Measurements from ENCODE around the gene CUL1. TPM values are rescaled to one million over a fixed set of nuclear protein-coding genes. Genes with fewer than 3 reads are reported as not detected.

Gene CUL1
- total RNA-seq, 2 donors from 2014 or later = 19.5 to 23.1 TPM

DNA sequence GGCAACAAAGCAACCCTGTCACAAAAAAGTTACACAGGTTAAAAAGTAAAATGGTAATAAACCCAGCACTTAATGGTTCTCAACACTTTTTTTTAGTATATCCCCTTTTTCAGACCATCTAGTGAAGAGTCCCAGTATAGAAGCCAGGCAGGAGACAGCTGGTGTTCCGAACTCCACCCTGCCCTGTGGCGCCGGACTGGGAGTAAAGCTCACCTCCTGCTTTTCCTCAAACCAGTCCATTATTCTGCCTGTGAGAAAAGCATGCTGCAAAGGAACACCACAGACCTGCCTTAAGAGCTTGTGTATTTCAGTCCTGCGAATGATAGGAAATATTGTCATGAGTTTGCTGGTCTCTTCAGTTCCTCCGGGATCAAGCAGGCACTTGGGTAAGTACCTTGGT, 104.4 kb downstream of the CUL1 start:
- intact Hi-C loops (cut with DNase I) = no loop called here
- H3K36me3 ChIP-seq (replicated peaks in 1 of 2; ENCODE audit: insufficient read depth in 1 of 2, low read depth in 2 of 2) = peaks cover 7 to 30% of the 10 kb centered on the region in 2 donors
- DNase-seq = no peak

GRCh38 chr7:148804343-148805235, 105.9 kb downstream of the CUL1 start:
- ATAC-seq (no peak), DNase-seq (no peak)
- Histone ChIP-seq H3K4me3 (no peak overlapping the region), H3K9me3 (no peaks in the 10 kb centered on the region), H3K27me3 (no peaks in the 10 kb centered on the region), H3K36me3 (replicated peaks in 1 of 2; ENCODE audit: insufficient read depth in 1 of 2, low read depth in 2 of 2) (peaks cover 0 to 21% of the 10 kb centered on the region in 2 donors), H3K4me1 (no peaks in the 10 kb centered on the region), H3K27ac (no peak overlapping the region)
- no peak for TF ChIP-seq POLR2A (IDR thresholded peaks at IDR 0.05)
- TF ChIP-seq CTCF (IDR thresholded peaks at IDR 0.05) = no peak
- intact Hi-C loops (cut with DNase I) = no loop called here
- WGBS, 2 donors = 78 to 88% methylated on average over 9 to 10 of the region's 10 CpGs

More for the DNA sequence above, 104.4 kb downstream of the CUL1 start:
- H3K9me3 ChIP-seq = no peaks in the 10 kb centered on the region
- no peak for TF ChIP-seq CTCF (IDR thresholded peaks at IDR 0.05)
- no peaks in the 10 kb centered on the region for H3K4me1 ChIP-seq
- 91 to 100% methylated on average over 4 to 5 of the region's 5 CpGs for WGBS, 2 donors
- ATAC-seq = no peak
- no peak overlapping the region for H3K27ac ChIP-seq
- H3K4me3 ChIP-seq = no peak overlapping the region
- H3K27me3 ChIP-seq = no peaks in the 10 kb centered on the region

GRCh38 chr7:148806187-148806586, 107.5 kb downstream of the CUL1 start:
- Histone ChIP-seq H3K27ac (no peak overlapping the region), H3K9me3 (no peaks in the 10 kb centered on the region), H3K4me3 (no peak overlapping the region), H3K4me1 (no peaks in the 10 kb centered on the region), H3K36me3 (replicated peaks in 1 of 2; ENCODE audit: insufficient read depth in 1 of 2, low read depth in 2 of 2) (peaks cover 0 to 11% of the 10 kb centered on the region in 2 donors), H3K27me3 (no peaks in the 10 kb centered on the region)
- WGBS, 2 donors = 95 to 96% methylated on average over 7 of the region's 7 CpGs
- no peak for ATAC-seq
- intact Hi-C loops (cut with DNase I) = no loop called here
- no peak for DNase-seq
- no peak for TF ChIP-seq CTCF (IDR thresholded peaks at IDR 0.05)
- TF ChIP-seq POLR2A (IDR thresholded peaks at IDR 0.05) = no peak

- Histone ChIP-seq H3K9me3 (no peaks in the 10 kb centered on the region), H3K4me3 (no peak overlapping the region), H3K4me1 (no peaks in the 10 kb centered on the region), H3K27me3 (no peaks in the 10 kb centered on the region), H3K36me3 (replicated peaks in 1 of 2; ENCODE audit: insufficient read depth in 1 of 2, low read depth in 2 of 2) (peaks cover 0 to 5% of the 10 kb centered on the region in 2 donors), H3K27ac (no peak overlapping the region)
- no peak for DNase-seq
- TF ChIP-seq POLR2A (IDR thresholded peaks at IDR 0.05) (no peak), CTCF (IDR thresholded peaks at IDR 0.05) (no peak)
- 77 to 78% methylated on average over 4 of the region's 4 CpGs for WGBS, 2 donors
- no peak for ATAC-seq
- intact Hi-C loops (cut with DNase I) = no loop called here
Measured at GRCh38 chr7:148807436-148807835, 108.7 kb downstream of the CUL1 start.

- peaks cover 0 to 5% of the 10 kb centered on the region in 2 donors for H3K36me3 ChIP-seq (replicated peaks in 1 of 2; ENCODE audit: insufficient read depth in 1 of 2, low read depth in 2 of 2)
- no peaks in the 10 kb centered on the region for H3K27me3 ChIP-seq
- H3K4me3 ChIP-seq = no peak overlapping the region
- no peak overlapping the region for H3K27ac ChIP-seq
- no peaks in the 10 kb centered on the region for H3K4me1 ChIP-seq
- DNase-seq (no peak), ATAC-seq (no peak)
- no peaks in the 10 kb centered on the region for H3K9me3 ChIP-seq
- TF ChIP-seq CTCF (IDR thresholded peaks at IDR 0.05) (no peak), POLR2A (IDR thresholded peaks at IDR 0.05) (no peak)
- 81 to 82% methylated on average over 3 to 4 of the region's 4 CpGs for WGBS, 2 donors
- intact Hi-C loops (cut with DNase I) = no loop called here
Measured at GRCh38 chr7:148809856-148810255, 111.2 kb downstream of the CUL1 start.

Data from body of pancreas (tissue), 4 donors.